HepG2 (cell line): ENCODE measurements around the gene ZC3H12A. TPM values are rescaled to one million over a fixed set of nuclear protein-coding genes. Genes with fewer than 3 reads are reported as not detected.

Experiments used
- ATAC-seq: fragments of 200-7000 bp; cut with Tn5 transposase; 3 replicates; pipeline ENCODE4 v1.9.1; 2020; ENCODE audit warnings: mild to moderate bottlenecking, moderate library complexity
- BruUV-seq: library from RNA; stranded (reverse); fragments of 400-500 nt; replicated peaks from 2 replicates; lab custom pipeline; 2021; lab: Mats Ljungman, UMichigan
- CTCF ChIA-PET: fragments of 300-600 bp; formaldehyde crosslinking; extraction: SDS; loops from one replicate; lab custom pipeline; 2021; ENCODE audit warnings: low total read pairs, inconsistent platforms, low intra/inter-chr PET ratio; lab: Yijun Ruan, JAX
- POLR2A ChIA-PET: fragments of 350-600 bp; sonication (Branson Sonifier 250); formaldehyde crosslinking; loops from one replicate; lab custom pipeline; 2020; ENCODE audit warnings: antibody characterized with exemption, inconsistent platforms; lab: Yijun Ruan, JAX
- DNase-seq: peaks from one replicate; pipeline ENCODE4 v3.0.0-alpha.2; 2015; ENCODE audit warnings: low spot score
- FAIRE-seq: peaks from 3 replicates; lab custom pipeline; 2011; peaks lifted over from hg19 to GRCh38; lab: Jason Lieb, UNC
- H2AFZ ChIP-seq: one replicate; pipeline ENCODE4 v1.6.1; 2011; ENCODE audit warnings: low read length, inconsistent platforms
- H3K27ac ChIP-seq: fragments of 300-600 bp; 3 replicates; pipeline ENCODE4 v1.8.0; 2011; ENCODE audit warnings: mixed run types, mild to moderate bottlenecking, mixed read lengths, low read length, inconsistent platforms; ENCODE audit not compliant: insufficient read depth; ENCODE audit errors: extremely low read length
- H3K27me3 ChIP-seq, 2 experiments: fragments of 200-600 bp in 1 of 2; 2 replicates in 1 of 2; 3 replicates in 1 of 2; pipeline versions ENCODE4 v1.6.0 to v1.8.0; 2011; ENCODE audit warnings: low read length in 2 of 2, mild to moderate bottlenecking in 2 of 2, moderate library complexity in 2 of 2, inconsistent platforms in 1 of 2; ENCODE audit not compliant: insufficient read depth in 2 of 2, control insufficient read depth in 1 of 2
- H3K36me3 ChIP-seq, 2 experiments: fragments of 200-600 bp in 1 of 2; replicated peaks in 1 of 2; 2 replicates in 1 of 2; 3 replicates in 1 of 2; pipeline versions ENCODE4 v1.5.1 to v1.8.0; 2011; ENCODE audit warnings: low read length in 2 of 2, inconsistent platforms in 1 of 2; ENCODE audit not compliant: insufficient read depth in 2 of 2, control insufficient read depth in 1 of 2
- H3K4me1 ChIP-seq: 2 replicates; pipeline ENCODE4 v1.5.1; 2012; ENCODE audit warnings: low read length, inconsistent platforms; ENCODE audit not compliant: insufficient read depth
- H3K4me2 ChIP-seq: 2 replicates; pipeline ENCODE4 v1.6.0; 2011; ENCODE audit warnings: low read depth, low read length, inconsistent platforms
- H3K4me3 ChIP-seq, 3 experiments: fragments of 200-600 bp in 1 of 3; sonication (generic), shearing (Covaris generic) in 1 of 3; replicated peaks in 1 of 3; 2 replicates each; pipeline ENCODE4 v1.5.1; 2011 to 2016; ENCODE audit warnings: low read length in 3 of 3, inconsistent platforms in 2 of 3, low read depth in 2 of 3, mild to moderate bottlenecking in 2 of 3, control low read depth in 1 of 3, mixed read lengths in 1 of 3; ENCODE audit not compliant: insufficient read depth in 1 of 3
- H3K79me2 ChIP-seq: one replicate; pipeline ENCODE4 v1.6.1; 2011; ENCODE audit warnings: low read length, inconsistent platforms; ENCODE audit not compliant: insufficient read depth
- H3K9ac ChIP-seq: 2 replicates; pipeline ENCODE4 v1.6.0; 2011; ENCODE audit warnings: mild to moderate bottlenecking, low read depth, low read length, inconsistent platforms; ENCODE audit not compliant: insufficient read depth
- H3K9me3 ChIP-seq: 2 replicates; pipeline ENCODE4 v1.5.1; 2012; ENCODE audit warnings: mild to moderate bottlenecking, low read length
- H4K20me1 ChIP-seq: 2 replicates; pipeline ENCODE4 v1.6.0; 2011; ENCODE audit warnings: inconsistent platforms, mild to moderate bottlenecking, low read length, moderate library complexity; ENCODE audit not compliant: insufficient read depth
- GLI4 ChIP-seq: sonication (generic); formaldehyde crosslinking; IDR thresholded peaks from 2 replicates; pipeline ENCODE4 v1.5.1; 2020; ENCODE audit warnings: missing genetic modification reagents, mild to moderate bottlenecking, moderate library complexity, borderline replicate concordance
- ISX ChIP-seq: sonication (generic); formaldehyde crosslinking; conservative IDR thresholded peaks from 2 replicates; pipeline ENCODE4 v1.5.0; 2020; ENCODE audit warnings: missing genetic modification reagents
- NCOR1 ChIP-seq: fragments of 200-600 bp; sonication (generic); IDR thresholded peaks from 2 replicates; pipeline ENCODE4 v1.7.0; 2017; ENCODE audit warnings: antibody characterized with exemption, low read length, borderline replicate concordance
- PHF20 ChIP-seq: sonication (generic); formaldehyde crosslinking; IDR thresholded peaks from 2 replicates; pipeline ENCODE4 v1.5.0; 2020; ENCODE audit warnings: mild to moderate bottlenecking, missing genetic modification reagents
- TEAD2 ChIP-seq: sonication (generic); formaldehyde crosslinking; IDR thresholded peaks from 2 replicates; pipeline ENCODE4 v1.9.0; 2021; ENCODE audit warnings: missing genetic modification reagents
- ZNF263 ChIP-seq: sonication (generic); formaldehyde crosslinking; IDR thresholded peaks from 2 replicates; pipeline ENCODE4 v1.4.0; 2020; ENCODE audit warnings: missing genetic modification reagents
- WGBS: methylation state at CpG from one replicate; pipeline ENCODE4 v1.1.6; 2017; ENCODE audit warnings: low lambda C conversion rate; 5-methylcytosine and 5-hydroxymethylcytosine counted together
- in situ Hi-C: cut with HindIII; loops from 2 replicates; pipeline ENCODE4 v1.10.0; 2017; ENCODE audit warnings: low pct_unique_long_range_greater_than_20kb; ENCODE audit not compliant: extremely low pct_ligation_motif_present
- intact Hi-C: fragments of 100-400 bp; cut with micrococcal nuclease; formaldehyde crosslinking; loops from one replicate; pipeline ENCODE4 v1.10.0; 2022; ENCODE audit not compliant: unreplicated experiment
- polyA plus RNA-seq, 8 experiments: library from polyadenylated mRNA; depleted of rRNA in 3 of 8; stranded (reverse) in 7 of 8; unstranded in 1 of 8; fragments of >200 nt; fragmentation: Illumina TruSeq in 4 of 8; extraction: Trizol in 4 of 8; gene quantifications; 2 replicates each; pipeline versions ENCODE4 v1.2.1 to v1.2.3, GENCODE V29; 2011 to 2016; ENCODE audit warnings: low read depth in 4 of 8, missing spikeins in 1 of 8, mixed read lengths in 1 of 8; ENCODE audit not compliant: insufficient read depth in 1 of 8
- total RNA-seq, 5 experiments: library from RNA; depleted of rRNA; stranded (reverse); fragments of >200 nt; fragmentation: Illumina TruSeq; extraction: Trizol; gene quantifications; 2 replicates each; pipeline ENCODE4 v1.2.3, GENCODE V29; 2016; ENCODE audit warnings: low read depth in 1 of 5
- TF ChIP-seq, protein P1 (sequence below): sonication (generic); formaldehyde crosslinking; IDR thresholded peaks from 2 replicates; pipeline ENCODE4 v1.4.0; 2020; ENCODE audit warnings: low read depth, mild to moderate bottlenecking, missing genetic modification reagents
- TF ChIP-seq, protein P2 (sequence below): sonication (generic); formaldehyde crosslinking; IDR thresholded peaks from 2 replicates; pipeline ENCODE4 v1.5.0; 2020; ENCODE audit warnings: mild to moderate bottlenecking, missing genetic modification reagents, borderline replicate concordance
- TF ChIP-seq, protein P3 (sequence below), 2 experiments: fragments of 450-650 bp in 1 of 2; sonication (generic) in 1 of 2; formaldehyde crosslinking; IDR thresholded peaks; 2 replicates each; pipeline versions ENCODE4 v1.5.0 to v1.8.0; 2020 to 2022; ENCODE audit warnings: mild to moderate bottlenecking in 1 of 2, missing genetic modification reagents in 1 of 2
- TF ChIP-seq, protein P4 (sequence below): sonication (generic); formaldehyde crosslinking; IDR thresholded peaks from 2 replicates; pipeline ENCODE4 v1.4.0; 2020; ENCODE audit warnings: mild to moderate bottlenecking, missing genetic modification reagents
- TF ChIP-seq, protein P5 (sequence below): sonication (generic); formaldehyde crosslinking; IDR thresholded peaks from 2 replicates; pipeline ENCODE4 v1.4.0; 2020; ENCODE audit warnings: missing genetic modification reagents

Gene ZC3H12A
- total and polyA plus RNA-seq, 2 of the 13 experiments (the other 11 are each of a cell fraction or from before 2014, with no cell fraction given) = 6.8 to 13.3 TPM

DNA sequence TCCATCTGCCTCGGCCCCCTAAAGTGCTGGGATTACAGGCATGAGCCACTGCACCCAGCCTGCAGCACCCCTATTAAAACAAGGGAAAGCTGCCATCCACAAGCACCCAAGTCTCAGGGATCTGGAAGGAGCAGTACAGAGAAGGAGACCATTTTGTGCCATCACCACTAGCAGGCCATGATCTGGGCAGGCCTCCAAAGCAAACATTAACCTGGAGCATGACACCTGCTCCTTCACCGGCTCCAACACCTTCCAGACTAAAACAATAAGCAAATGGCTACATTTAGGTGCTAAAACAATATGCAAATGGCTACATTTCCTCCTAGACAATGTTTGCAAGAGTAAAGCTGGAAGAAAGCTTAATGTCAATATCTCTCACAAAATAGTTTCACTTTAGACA, 23.5 kb downstream of the ZC3H12A start (continued):
- TF ChIP-seq, protein P1, sequence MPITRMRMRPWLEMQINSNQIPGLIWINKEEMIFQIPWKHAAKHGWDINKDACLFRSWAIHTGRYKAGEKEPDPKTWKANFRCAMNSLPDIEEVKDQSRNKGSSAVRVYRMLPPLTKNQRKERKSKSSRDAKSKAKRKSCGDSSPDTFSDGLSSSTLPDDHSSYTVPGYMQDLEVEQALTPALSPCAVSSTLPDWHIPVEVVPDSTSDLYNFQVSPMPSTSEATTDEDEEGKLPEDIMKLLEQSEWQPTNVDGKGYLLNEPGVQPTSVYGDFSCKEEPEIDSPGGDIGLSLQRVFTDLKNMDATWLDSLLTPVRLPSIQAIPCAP (CRISPR knock-in tag) = no peak
- TF ChIP-seq, protein P2, sequence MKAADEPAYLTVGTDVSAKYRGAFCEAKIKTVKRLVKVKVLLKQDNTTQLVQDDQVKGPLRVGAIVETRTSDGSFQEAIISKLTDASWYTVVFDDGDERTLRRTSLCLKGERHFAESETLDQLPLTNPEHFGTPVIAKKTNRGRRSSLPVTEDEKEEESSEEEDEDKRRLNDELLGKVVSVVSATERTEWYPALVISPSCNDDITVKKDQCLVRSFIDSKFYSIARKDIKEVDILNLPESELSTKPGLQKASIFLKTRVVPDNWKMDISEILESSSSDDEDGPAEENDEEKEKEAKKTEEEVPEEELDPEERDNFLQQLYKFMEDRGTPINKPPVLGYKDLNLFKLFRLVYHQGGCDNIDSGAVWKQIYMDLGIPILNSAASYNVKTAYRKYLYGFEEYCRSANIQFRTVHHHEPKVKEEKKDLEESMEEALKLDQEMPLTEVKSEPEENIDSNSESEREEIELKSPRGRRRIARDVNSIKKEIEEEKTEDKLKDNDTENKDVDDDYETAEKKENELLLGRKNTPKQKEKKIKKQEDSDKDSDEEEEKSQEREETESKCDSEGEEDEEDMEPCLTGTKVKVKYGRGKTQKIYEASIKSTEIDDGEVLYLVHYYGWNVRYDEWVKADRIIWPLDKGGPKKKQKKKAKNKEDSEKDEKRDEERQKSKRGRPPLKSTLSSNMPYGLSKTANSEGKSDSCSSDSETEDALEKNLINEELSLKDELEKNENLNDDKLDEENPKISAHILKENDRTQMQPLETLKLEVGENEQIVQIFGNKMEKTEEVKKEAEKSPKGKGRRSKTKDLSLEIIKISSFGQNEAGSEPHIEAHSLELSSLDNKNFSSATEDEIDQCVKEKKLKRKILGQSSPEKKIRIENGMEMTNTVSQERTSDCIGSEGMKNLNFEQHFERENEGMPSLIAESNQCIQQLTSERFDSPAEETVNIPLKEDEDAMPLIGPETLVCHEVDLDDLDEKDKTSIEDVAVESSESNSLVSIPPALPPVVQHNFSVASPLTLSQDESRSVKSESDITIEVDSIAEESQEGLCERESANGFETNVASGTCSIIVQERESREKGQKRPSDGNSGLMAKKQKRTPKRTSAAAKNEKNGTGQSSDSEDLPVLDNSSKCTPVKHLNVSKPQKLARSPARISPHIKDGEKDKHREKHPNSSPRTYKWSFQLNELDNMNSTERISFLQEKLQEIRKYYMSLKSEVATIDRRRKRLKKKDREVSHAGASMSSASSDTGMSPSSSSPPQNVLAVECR (CRISPR knock-in tag) = no peak
- TF ChIP-seq PHF20 (CRISPR knock-in tag) = no peak

DNA sequence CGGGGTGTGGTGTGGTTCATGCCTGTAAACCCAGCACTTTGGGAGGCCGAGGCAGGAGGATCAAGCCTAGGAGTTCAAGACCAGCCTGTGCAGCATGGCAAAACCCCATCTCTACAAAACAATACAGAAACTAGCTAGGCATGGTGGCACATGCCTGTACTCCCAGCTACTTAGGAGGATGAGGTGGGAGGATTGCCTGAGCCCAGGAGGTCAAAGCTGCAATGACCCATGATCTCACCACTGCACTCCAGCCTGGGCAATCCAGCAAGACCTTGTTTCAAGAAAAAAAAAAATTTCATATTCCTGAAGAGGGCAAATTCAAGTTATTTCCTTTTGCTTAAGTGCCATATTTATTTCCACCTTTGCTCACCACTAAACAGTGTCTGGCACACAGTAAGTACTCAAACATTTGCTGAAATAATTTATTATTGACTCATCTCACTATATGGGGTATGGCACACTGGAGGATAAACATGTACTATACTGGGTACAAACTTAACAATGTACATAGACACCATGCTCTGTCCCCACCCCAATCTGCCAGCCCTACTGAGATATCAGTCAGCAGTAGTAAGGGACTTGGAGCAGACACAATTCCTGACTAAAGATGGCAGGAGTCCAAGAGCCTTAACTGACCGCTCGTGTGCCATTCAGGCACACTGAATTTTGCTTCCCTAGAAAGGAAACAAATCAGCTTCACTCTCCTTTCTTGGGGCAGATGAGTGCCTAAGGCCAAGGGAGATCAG, 24.7 kb downstream of the ZC3H12A start:
- Histone ChIP-seq H3K9me3 (no peaks in the 10 kb centered on the region), H3K9ac (no peak overlapping the region), H3K36me3 (peaks cover 15 to 56% of the 10 kb centered on the region in 2 experiments; a peak in 4 of 5 replicates), H2AFZ (no peak overlapping the region), H4K20me1 (no peaks in the 10 kb centered on the region), H3K27ac (no peak overlapping the region), H3K79me2 (no peaks in the 10 kb centered on the region), H3K4me3 (no peak overlapping the region), H3K27me3 (no peaks in the 10 kb centered on the region), H3K4me1 (peaks cover 25% of the 10 kb centered on the region), H3K4me2 (no peak overlapping the region)
- WGBS = 94% methylated on average over 4 of the region's 4 CpGs
- FAIRE-seq = no peak
- ChIA-PET POLR2A (no interaction called here), CTCF (no interaction called here)
- intact Hi-C loops = no loop called here
- ATAC-seq = no peak
- in situ Hi-C loops = no loop called here
- no peak for DNase-seq
- no TSS peak for BruUV-seq
- TF ChIP-seq, protein P3, sequence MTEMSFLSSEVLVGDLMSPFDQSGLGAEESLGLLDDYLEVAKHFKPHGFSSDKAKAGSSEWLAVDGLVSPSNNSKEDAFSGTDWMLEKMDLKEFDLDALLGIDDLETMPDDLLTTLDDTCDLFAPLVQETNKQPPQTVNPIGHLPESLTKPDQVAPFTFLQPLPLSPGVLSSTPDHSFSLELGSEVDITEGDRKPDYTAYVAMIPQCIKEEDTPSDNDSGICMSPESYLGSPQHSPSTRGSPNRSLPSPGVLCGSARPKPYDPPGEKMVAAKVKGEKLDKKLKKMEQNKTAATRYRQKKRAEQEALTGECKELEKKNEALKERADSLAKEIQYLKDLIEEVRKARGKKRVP (CRISPR knock-in tag; IDR thresholded peaks at IDR 0.05) = no peak
- TF ChIP-seq, protein P4, sequence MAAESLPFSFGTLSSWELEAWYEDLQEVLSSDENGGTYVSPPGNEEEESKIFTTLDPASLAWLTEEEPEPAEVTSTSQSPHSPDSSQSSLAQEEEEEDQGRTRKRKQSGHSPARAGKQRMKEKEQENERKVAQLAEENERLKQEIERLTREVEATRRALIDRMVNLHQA (CRISPR knock-in tag) = no peak
- TF ChIP-seq NCOR1 (no peak), GLI4 (CRISPR knock-in tag) (no peak), ISX (no peak), ZNF263 (CRISPR knock-in tag) (no peak), TEAD2 (CRISPR knock-in tag) (no peak)
- TF ChIP-seq, protein P5, sequence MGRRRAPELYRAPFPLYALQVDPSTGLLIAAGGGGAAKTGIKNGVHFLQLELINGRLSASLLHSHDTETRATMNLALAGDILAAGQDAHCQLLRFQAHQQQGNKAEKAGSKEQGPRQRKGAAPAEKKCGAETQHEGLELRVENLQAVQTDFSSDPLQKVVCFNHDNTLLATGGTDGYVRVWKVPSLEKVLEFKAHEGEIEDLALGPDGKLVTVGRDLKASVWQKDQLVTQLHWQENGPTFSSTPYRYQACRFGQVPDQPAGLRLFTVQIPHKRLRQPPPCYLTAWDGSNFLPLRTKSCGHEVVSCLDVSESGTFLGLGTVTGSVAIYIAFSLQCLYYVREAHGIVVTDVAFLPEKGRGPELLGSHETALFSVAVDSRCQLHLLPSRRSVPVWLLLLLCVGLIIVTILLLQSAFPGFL (CRISPR knock-in tag) = no peak
- TF ChIP-seq, all 625 proteins: peak for 0
